Smooth muscle cell (in vitro differentiated cells): ENCODE results near the gene AMER2. TPM values are rescaled to one million over a fixed set of nuclear protein-coding genes. Genes with fewer than 3 reads are reported as not detected.

Experiments
- DNase-seq: peaks from one replicate; lab custom pipeline; 2025; ENCODE audit not compliant: unreplicated experiment; lab: John Stamatoyannopoulos, UW
- H2AFZ ChIP-seq: fragments of 200-600 bp; sonication (generic); 2 replicates; pipeline ENCODE4 v1.6.0; 2016; ENCODE audit warnings: antibody characterized with exemption, low read depth, mild to moderate bottlenecking
- H3F3A ChIP-seq: fragments of 200-600 bp; sonication (generic); 2 replicates; pipeline ENCODE4 v1.6.0; 2017; ENCODE audit warnings: antibody characterized with exemption, low read depth
- H3K27ac ChIP-seq: fragments of 200-600 bp; sonication (generic); 2 replicates; pipeline ENCODE4 v1.5.1; 2016; ENCODE audit warnings: low read depth, mild to moderate bottlenecking
- H3K27me3 ChIP-seq: fragments of 200-600 bp; sonication (generic); 2 replicates; pipeline ENCODE4 v1.6.1; 2016; ENCODE audit warnings: low read depth, mild to moderate bottlenecking
- H3K36me3 ChIP-seq: fragments of 200-600 bp; sonication (generic); 2 replicates; pipeline ENCODE4 v1.5.1; 2016; ENCODE audit warnings: low read depth
- H3K4me1 ChIP-seq: fragments of 200-600 bp; sonication (generic); 2 replicates; pipeline ENCODE4 v1.5.1; 2016; ENCODE audit warnings: low read depth
- H3K4me2 ChIP-seq: fragments of 200-600 bp; sonication (generic); 2 replicates; pipeline ENCODE4 v1.6.0; 2016; ENCODE audit warnings: mild to moderate bottlenecking
- H3K4me3 ChIP-seq: fragments of 200-600 bp; sonication (generic); 2 replicates; pipeline ENCODE4 v1.5.1; 2016; ENCODE audit warnings: mild to moderate bottlenecking
- H3K79me2 ChIP-seq: fragments of 200-600 bp; sonication (generic); 2 replicates; pipeline ENCODE4 v1.6.0; 2016; ENCODE audit warnings: low read depth, mild to moderate bottlenecking
- H3K9ac ChIP-seq: fragments of 200-600 bp; sonication (generic); 2 replicates; pipeline ENCODE4 v1.6.0; 2016; ENCODE audit warnings: low read depth
- H3K9me3 ChIP-seq: fragments of 200-600 bp; sonication (generic); replicated peaks from 2 replicates; pipeline ENCODE4 v1.5.1; 2016; ENCODE audit warnings: low read depth
- H4K20me1 ChIP-seq: fragments of 200-600 bp; sonication (generic); 2 replicates; pipeline ENCODE4 v1.6.0; 2016; ENCODE audit warnings: low read depth
- WGBS: methylation state at CpG from one replicate; pipeline ENCODE4 v1.1.7; 2016; ENCODE audit warnings: low lambda C conversion rate; 5-methylcytosine and 5-hydroxymethylcytosine counted together
- polyA plus RNA-seq: library from polyadenylated mRNA; unstranded; fragments of >200 nt; fragmentation: Nextera tagmentation; extraction: Ambion mirVana; gene quantifications from 2 replicates; pipeline ENCODE4 v1.2.1, GENCODE V29; 2016
- total RNA-seq: library from RNA; depleted of rRNA; stranded (reverse); fragments of >200 nt; gene quantifications from 2 replicates; pipeline ENCODE4 v1.2.3, GENCODE V29; 2014
- TF ChIP-seq, protein P1 (sequence below): fragments of 200-600 bp; sonication (generic); IDR thresholded peaks from 2 replicates; pipeline ENCODE4 v1.5.1; 2017; ENCODE audit warnings: borderline replicate concordance, mild to moderate bottlenecking, antibody characterized with exemption; ENCODE audit not compliant: insufficient read depth, poor library complexity, severe bottlenecking

The AMER2 gene
- total and polyA plus RNA-seq, 2 experiments from 2014 or later: 0.09 TPM; not detected in 1

- H3K9ac ChIP-seq: no peak overlapping the region
- H3K27ac ChIP-seq: no peak overlapping the region
- no peaks in the 10 kb centered on the region for H3F3A ChIP-seq
- TF ChIP-seq, protein P1, sequence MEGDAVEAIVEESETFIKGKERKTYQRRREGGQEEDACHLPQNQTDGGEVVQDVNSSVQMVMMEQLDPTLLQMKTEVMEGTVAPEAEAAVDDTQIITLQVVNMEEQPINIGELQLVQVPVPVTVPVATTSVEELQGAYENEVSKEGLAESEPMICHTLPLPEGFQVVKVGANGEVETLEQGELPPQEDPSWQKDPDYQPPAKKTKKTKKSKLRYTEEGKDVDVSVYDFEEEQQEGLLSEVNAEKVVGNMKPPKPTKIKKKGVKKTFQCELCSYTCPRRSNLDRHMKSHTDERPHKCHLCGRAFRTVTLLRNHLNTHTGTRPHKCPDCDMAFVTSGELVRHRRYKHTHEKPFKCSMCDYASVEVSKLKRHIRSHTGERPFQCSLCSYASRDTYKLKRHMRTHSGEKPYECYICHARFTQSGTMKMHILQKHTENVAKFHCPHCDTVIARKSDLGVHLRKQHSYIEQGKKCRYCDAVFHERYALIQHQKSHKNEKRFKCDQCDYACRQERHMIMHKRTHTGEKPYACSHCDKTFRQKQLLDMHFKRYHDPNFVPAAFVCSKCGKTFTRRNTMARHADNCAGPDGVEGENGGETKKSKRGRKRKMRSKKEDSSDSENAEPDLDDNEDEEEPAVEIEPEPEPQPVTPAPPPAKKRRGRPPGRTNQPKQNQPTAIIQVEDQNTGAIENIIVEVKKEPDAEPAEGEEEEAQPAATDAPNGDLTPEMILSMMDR: no peak
- H3K79me2 ChIP-seq: no peaks in the 10 kb centered on the region
- no peak overlapping the region for H3K4me2 ChIP-seq
- peaks cover 10% of the 10 kb centered on the region for H3K4me1 ChIP-seq
- no peaks in the 10 kb centered on the region for H3K36me3 ChIP-seq
- DNase-seq: no peak
- H4K20me1 ChIP-seq: no peaks in the 10 kb centered on the region
- WGBS: 100% methylated on average over 3 of the region's 3 CpGs
- no peak overlapping the region for H3K4me3 ChIP-seq
- no peak overlapping the region for H2AFZ ChIP-seq
- peaks cover 40% of the 10 kb centered on the region for H3K27me3 ChIP-seq
- H3K9me3 ChIP-seq: no peaks in the 10 kb centered on the region
Measured at GRCh38 chr13:25175431-25175830, 3.3 kb upstream of the AMER2 start.

- no peak for DNase-seq
- Histone ChIP-seq H3K4me3 (no peak overlapping the region), H3K79me2 (no peaks in the 10 kb centered on the region), H3K27ac (no peak overlapping the region), H4K20me1 (no peaks in the 10 kb centered on the region), H3F3A (no peaks in the 10 kb centered on the region), H3K4me1 (peaks cover 10% of the 10 kb centered on the region), H2AFZ (no peak overlapping the region), H3K9ac (no peak overlapping the region), H3K9me3 (no peaks in the 10 kb centered on the region), H3K4me2 (no peak overlapping the region), H3K36me3 (no peaks in the 10 kb centered on the region), H3K27me3 (peaks cover 44% of the 10 kb centered on the region)
- TF ChIP-seq, protein P1: no peak
- WGBS: 91% methylated on average over 9 of the region's 9 CpGs
Measured at GRCh38 chr13:25175026-25175425, 2.9 kb upstream of the AMER2 start.

DNA sequence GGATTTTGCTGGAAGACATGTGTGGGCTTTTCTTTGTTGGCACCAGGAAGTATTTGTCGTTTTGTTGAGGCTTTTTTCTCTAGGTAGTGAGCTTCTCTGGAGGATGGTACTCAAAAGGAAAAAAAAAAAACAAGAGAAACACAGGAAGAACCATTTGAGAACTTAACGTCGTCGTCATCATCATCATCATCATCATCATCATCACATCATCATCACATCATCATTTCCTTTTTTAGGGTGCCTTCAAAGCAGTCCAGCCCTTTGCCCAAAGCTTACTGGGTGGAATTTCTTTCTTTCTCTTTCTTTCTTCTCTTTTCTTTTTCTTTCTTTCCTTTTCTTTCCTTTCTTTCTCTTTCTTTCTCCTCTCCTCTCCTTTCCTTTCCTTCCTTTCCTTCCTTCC lies 2.2 kb upstream of the AMER2 start:
- TF ChIP-seq, protein P1: no peak
- WGBS: 87% methylated on average over 4 of the region's 4 CpGs
- no peak overlapping the region for H3K4me2 ChIP-seq
- H2AFZ ChIP-seq: no peak overlapping the region
- H3K4me1 ChIP-seq: peaks cover 10% of the 10 kb centered on the region
- peaks cover 51% of the 10 kb centered on the region for H3K27me3 ChIP-seq
- H3K27ac ChIP-seq: no peak overlapping the region
- no peaks in the 10 kb centered on the region for H4K20me1 ChIP-seq
- no peak overlapping the region for H3K4me3 ChIP-seq
- no peaks in the 10 kb centered on the region for H3F3A ChIP-seq
- no peak for DNase-seq
- no peak overlapping the region for H3K9ac ChIP-seq
- H3K79me2 ChIP-seq: no peaks in the 10 kb centered on the region
- H3K36me3 ChIP-seq: no peaks in the 10 kb centered on the region
- H3K9me3 ChIP-seq: no peaks in the 10 kb centered on the region

DNA sequence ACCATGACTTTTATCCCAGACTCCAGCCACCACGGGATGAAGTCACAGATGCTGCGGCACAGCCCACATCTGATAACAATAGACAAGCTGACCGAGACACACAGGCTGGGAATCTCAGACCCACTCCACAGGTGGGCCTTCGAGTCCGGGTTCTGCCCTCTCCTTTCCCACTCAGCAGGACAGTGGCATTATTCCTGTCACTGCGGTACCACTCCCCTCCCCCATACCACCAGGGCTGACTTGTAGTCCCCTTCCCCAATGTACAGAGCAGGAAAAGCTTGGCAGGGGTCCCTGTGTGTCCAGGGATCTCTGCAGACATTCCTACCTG lies 179 bp upstream of the AMER2 start:
- H3K27ac ChIP-seq: no peak overlapping the region
- no peak overlapping the region for H2AFZ ChIP-seq
- H3K79me2 ChIP-seq: no peaks in the 10 kb centered on the region
- 67% methylated on average over 6 of the region's 6 CpGs for WGBS
- peaks cover 65% of the 10 kb centered on the region for H3K27me3 ChIP-seq
- H3K9me3 ChIP-seq: no peaks in the 10 kb centered on the region
- H3K4me1 ChIP-seq: peaks cover 10% of the 10 kb centered on the region
- H3K36me3 ChIP-seq: no peaks in the 10 kb centered on the region
- H3K4me2 ChIP-seq: no peak overlapping the region
- no peak overlapping the region for H3K4me3 ChIP-seq
- TF ChIP-seq, protein P1: no peak
- no peaks in the 10 kb centered on the region for H4K20me1 ChIP-seq
- no peaks in the 10 kb centered on the region for H3F3A ChIP-seq
- no peak overlapping the region for H3K9ac ChIP-seq
- DNase-seq: no peak
